Spinal cord (tissue), 10 donors: ENCODE measurements around the gene BTBD18. TPM values are rescaled to one million over a fixed set of nuclear protein-coding genes. Genes with fewer than 3 reads are reported as not detected.

Source experiments
- DNase-seq, 6 donors: peaks; one replicate each; pipeline versions ENCODE4 v3.0.0 to v3.0.0-alpha.2; 2013 to 2015; ENCODE audit warnings: low spot score in 6 of 6, low read depth in 4 of 6
- H3K27ac ChIP-seq: one replicate; pipeline ENCODE4 v1.5.1; 2013; ENCODE audit warnings: low read depth, low read length, control low read depth
- H3K27me3 ChIP-seq: one replicate; pipeline ENCODE4 v1.6.1; 2013; ENCODE audit warnings: low read length; ENCODE audit not compliant: control insufficient read depth, insufficient read depth
- H3K36me3 ChIP-seq: one replicate; pipeline ENCODE4 v1.6.1; 2013; ENCODE audit warnings: low read length; ENCODE audit not compliant: control insufficient read depth, insufficient read depth
- H3K4me1 ChIP-seq: one replicate; pipeline ENCODE4 v1.6.1; 2013; ENCODE audit warnings: low read length; ENCODE audit not compliant: control insufficient read depth, insufficient read depth
- H3K4me3 ChIP-seq: one replicate; pipeline ENCODE4 v1.5.1; 2013; ENCODE audit warnings: low read depth, low read length, control low read depth
- H3K9me3 ChIP-seq: one replicate; pipeline ENCODE4 v1.6.1; 2013; ENCODE audit warnings: low read length; ENCODE audit not compliant: control insufficient read depth, insufficient read depth
- WGBS: methylation state at CpG from one replicate; pipeline ENCODE4 v1.1.5; 2013; ENCODE audit warnings: missing lambda C conversion rate; ENCODE audit not compliant: insufficient coverage; 5-methylcytosine and 5-hydroxymethylcytosine counted together
- polyA plus RNA-seq, 2 donors: library from polyadenylated mRNA; unstranded; fragments of 120-200 nt; gene quantifications; one replicate each; pipeline ENCODE4 v1.2.1, GENCODE V29; 2013; ENCODE audit not compliant: insufficient read length in 2 of 2
- total RNA-seq, 2 donors: library from RNA; depleted of rRNA in 1 of 2; stranded (reverse); fragments of 120-200 nt in 1 of 2; fragments of >200 nt in 1 of 2; gene quantifications; one replicate each; pipeline versions ENCODE4 v1.2.3 to v1.2.4, GENCODE V29; 2013 to 2014
- donor health status: healthy.

The BTBD18 gene
- total and polyA plus RNA-seq, 4 donors, result 0.21 to 0.74 TPM; not detected in 2

GRCh38 chr11:57776577-57777210 is 25.1 kb upstream of the BTBD18 start:
- H3K27ac ChIP-seq, result peak overlapping the region; percentile 89
- DNase-seq, result no peak
- no peaks in the 10 kb centered on the region for H3K27me3 ChIP-seq
- H3K36me3 ChIP-seq, result peaks cover 3% of the 10 kb centered on the region
- no peaks in the 10 kb centered on the region for H3K9me3 ChIP-seq
- H3K4me1 ChIP-seq, result peaks cover 38% of the 10 kb centered on the region
- H3K4me3 ChIP-seq, result no peak overlapping the region
- WGBS, result no CpG with 5 or more reads among the region's 2 CpGs

GRCh38 chr11:57776031-57776521 is 24.5 kb upstream of the BTBD18 start:
- Histone ChIP-seq H3K27me3 (no peaks in the 10 kb centered on the region), H3K9me3 (no peaks in the 10 kb centered on the region), H3K36me3 (no peaks in the 10 kb centered on the region), H3K27ac (peak overlapping the region; percentile 89), H3K4me1 (peaks cover 34% of the 10 kb centered on the region), H3K4me3 (peak overlapping the region; percentile 17)
- WGBS, result 14% methylated on average over 2 of the region's 3 CpGs
- DNase-seq, result peak in 2 of 6 donors; percentile 40 to 68

- Histone ChIP-seq H3K4me1 (peaks cover 30% of the 10 kb centered on the region), H3K4me3 (peak overlapping the region; percentile 17), H3K36me3 (no peaks in the 10 kb centered on the region), H3K27ac (peak overlapping the region; percentile 89), H3K27me3 (no peaks in the 10 kb centered on the region), H3K9me3 (no peaks in the 10 kb centered on the region)
- WGBS, result 55% methylated on average over 2 of the region's 5 CpGs
- no peak for DNase-seq
These were observed 23.9 kb upstream of the BTBD18 start for GRCh38 chr11:57775491-57775890.

GRCh38 chr11:57773026-57773598 is 21.5 kb upstream of the BTBD18 start:
- Histone ChIP-seq H3K4me1 (peaks cover 17% of the 10 kb centered on the region), H3K9me3 (no peaks in the 10 kb centered on the region), H3K4me3 (no peak overlapping the region), H3K36me3 (no peaks in the 10 kb centered on the region), H3K27me3 (no peaks in the 10 kb centered on the region), H3K27ac (no peak overlapping the region)
- DNase-seq, result no peak
- WGBS, result 96% methylated on average over 3 of the region's 5 CpGs

GRCh38 chr11:57772562-57772961 is 20.9 kb upstream of the BTBD18 start:
- Histone ChIP-seq H3K4me3 (no peak overlapping the region), H3K27ac (no peak overlapping the region), H3K27me3 (no peaks in the 10 kb centered on the region), H3K36me3 (no peaks in the 10 kb centered on the region), H3K4me1 (peaks cover 16% of the 10 kb centered on the region), H3K9me3 (no peaks in the 10 kb centered on the region)
- WGBS, result 80% methylated on average over 2 of the region's 4 CpGs
- DNase-seq, result no peak

- no peaks in the 10 kb centered on the region for H3K9me3 ChIP-seq
- WGBS, result 90% methylated on average over 1 of the region's 3 CpGs
These were observed 19.7 kb upstream of the BTBD18 start for GRCh38 chr11:57771365-57771764.

GRCh38 chr11:57770793-57771192 is 19.2 kb upstream of the BTBD18 start:
- Histone ChIP-seq H3K9me3 (no peaks in the 10 kb centered on the region), H3K36me3 (no peaks in the 10 kb centered on the region), H3K4me3 (no peak overlapping the region), H3K27ac (no peak overlapping the region), H3K4me1 (peaks cover 13% of the 10 kb centered on the region), H3K27me3 (no peaks in the 10 kb centered on the region)
- no peak for DNase-seq
- no CpG with 5 or more reads among the region's 1 CpG for WGBS

More at GRCh38 chr11:57771365-57771764, 19.7 kb upstream of the BTBD18 start:
- no peaks in the 10 kb centered on the region for H3K36me3 ChIP-seq
- no peak for DNase-seq
- H3K4me1 ChIP-seq, result peaks cover 14% of the 10 kb centered on the region
- H3K27ac ChIP-seq, result no peak overlapping the region
- H3K27me3 ChIP-seq, result no peaks in the 10 kb centered on the region
- no peak overlapping the region for H3K4me3 ChIP-seq

GRCh38 chr11:57764972-57765371 is 13.4 kb upstream of the BTBD18 start:
- H3K4me3 ChIP-seq, result peak overlapping the region; percentile 94
- no peaks in the 10 kb centered on the region for H3K36me3 ChIP-seq
- no peaks in the 10 kb centered on the region for H3K9me3 ChIP-seq
- H3K4me1 ChIP-seq, result peaks cover 24% of the 10 kb centered on the region
- no peak for DNase-seq
- no peak overlapping the region for H3K27ac ChIP-seq
- no peaks in the 10 kb centered on the region for H3K27me3 ChIP-seq
- no CpG with 5 or more reads among the region's 2 CpGs for WGBS

GRCh38 chr11:57764566-57764965 is 12.9 kb upstream of the BTBD18 start:
- no peaks in the 10 kb centered on the region for H3K36me3 ChIP-seq
- WGBS, result no CpG with 5 or more reads among the region's 2 CpGs
- peak overlapping the region; percentile 94 for H3K4me3 ChIP-seq
- no peaks in the 10 kb centered on the region for H3K27me3 ChIP-seq
- H3K9me3 ChIP-seq, result no peaks in the 10 kb centered on the region
- peaks cover 24% of the 10 kb centered on the region for H3K4me1 ChIP-seq
- H3K27ac ChIP-seq, result peak overlapping the region; percentile 99
- peak in 2 of 6 donors; percentile 38 to 55 for DNase-seq

GRCh38 chr11:57764021-57764420 is 12.4 kb upstream of the BTBD18 start:
- no peaks in the 10 kb centered on the region for H3K36me3 ChIP-seq
- 0% methylated on average over 1 of the region's 4 CpGs for WGBS
- no peaks in the 10 kb centered on the region for H3K9me3 ChIP-seq
- peak overlapping the region; percentile 99 for H3K27ac ChIP-seq
- H3K4me1 ChIP-seq, result peaks cover 24% of the 10 kb centered on the region
- DNase-seq, result peak in 2 of 6 donors; percentile 51 to 72
- peak overlapping the region; percentile 94 for H3K4me3 ChIP-seq
- H3K27me3 ChIP-seq, result no peaks in the 10 kb centered on the region
